NOMO-1 treated with DMSO at 0.1 percent for 48 hours (cell line): ENCODE data around the gene SUSD6.
A peak's percentile ranks its signal among the peaks of the same experiment; 100 is the strongest.

Experiments used
- DNase-seq: peaks from one replicate; lab custom pipeline; 2025; ENCODE audit not compliant: unreplicated experiment; lab: John Stamatoyannopoulos, UW

The SUSD6 gene

DNA sequence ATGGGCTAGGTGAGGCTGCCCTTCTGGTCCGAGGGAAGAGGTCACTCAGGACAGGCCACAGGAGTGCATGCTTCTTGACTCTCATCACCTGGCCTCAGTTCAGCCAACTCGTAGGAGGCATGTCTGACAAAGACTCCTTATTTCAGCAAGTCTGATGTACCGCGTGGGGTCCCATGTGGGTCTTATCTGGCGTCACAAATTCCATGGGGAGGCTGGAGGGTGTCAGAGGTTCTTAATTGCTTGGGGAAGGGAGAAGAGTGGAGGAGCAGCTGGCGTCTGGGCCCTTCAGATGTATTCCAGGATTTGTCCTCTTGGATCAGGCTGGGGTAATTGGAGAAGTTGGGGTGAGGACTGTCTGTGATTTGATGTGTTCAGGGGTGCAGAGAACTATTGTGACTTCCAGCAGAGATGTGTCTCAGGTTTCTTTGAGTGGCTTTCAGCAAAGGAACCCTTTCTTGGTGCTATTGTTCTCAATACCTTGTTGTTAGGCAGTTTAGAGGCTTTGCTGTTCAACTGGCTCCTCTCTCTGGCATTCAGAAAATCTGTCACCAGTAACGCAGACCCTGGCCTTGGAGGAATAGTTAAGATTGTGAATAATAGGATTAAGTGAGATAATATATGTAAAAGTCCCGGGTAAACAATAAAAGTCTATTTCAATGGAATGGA lies 60.1 kb downstream of the SUSD6 start:
- no peak for DNase-seq

DNA sequence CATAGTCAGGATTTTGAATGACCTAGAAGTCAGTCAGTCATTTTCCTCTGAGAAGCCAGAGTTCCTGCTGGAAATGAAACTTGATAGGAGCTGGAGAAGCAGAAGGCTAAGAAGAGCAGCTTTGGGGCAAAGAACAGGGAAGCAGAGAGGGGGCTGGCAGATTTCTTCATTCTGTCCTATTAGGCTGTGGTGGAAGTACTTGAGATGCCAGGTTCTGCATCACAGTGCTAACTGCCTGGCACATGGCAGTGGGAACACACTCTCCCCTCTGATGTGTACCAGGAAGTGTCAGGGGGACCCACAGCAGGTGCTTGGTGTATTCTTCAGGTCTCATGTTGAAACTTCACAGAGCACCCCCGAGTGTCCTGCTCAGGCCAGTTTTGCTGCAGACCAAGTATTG lies 61.0 kb downstream of the SUSD6 start:
- DNase-seq = no peak

DNA sequence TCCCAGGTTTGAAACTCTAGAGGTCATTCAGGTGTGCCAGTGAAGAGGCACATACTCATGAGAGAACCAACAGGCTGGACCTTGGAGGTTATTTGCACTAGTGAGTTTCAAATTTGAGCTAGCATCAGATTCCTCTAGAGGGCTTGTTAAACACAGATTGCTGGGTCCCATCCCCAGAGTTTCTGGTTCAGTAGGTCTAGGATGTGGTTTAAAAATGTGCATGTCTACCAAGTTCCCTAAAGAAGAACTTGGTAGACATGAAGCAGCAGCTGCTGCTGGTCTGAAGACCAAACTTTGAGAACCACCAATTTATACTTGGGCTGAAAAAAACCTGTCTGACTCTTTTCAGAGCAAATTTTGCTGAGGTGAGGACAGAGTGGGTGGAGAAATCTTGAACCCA lies 61.7 kb downstream of the SUSD6 start:
- no peak for DNase-seq

DNA sequence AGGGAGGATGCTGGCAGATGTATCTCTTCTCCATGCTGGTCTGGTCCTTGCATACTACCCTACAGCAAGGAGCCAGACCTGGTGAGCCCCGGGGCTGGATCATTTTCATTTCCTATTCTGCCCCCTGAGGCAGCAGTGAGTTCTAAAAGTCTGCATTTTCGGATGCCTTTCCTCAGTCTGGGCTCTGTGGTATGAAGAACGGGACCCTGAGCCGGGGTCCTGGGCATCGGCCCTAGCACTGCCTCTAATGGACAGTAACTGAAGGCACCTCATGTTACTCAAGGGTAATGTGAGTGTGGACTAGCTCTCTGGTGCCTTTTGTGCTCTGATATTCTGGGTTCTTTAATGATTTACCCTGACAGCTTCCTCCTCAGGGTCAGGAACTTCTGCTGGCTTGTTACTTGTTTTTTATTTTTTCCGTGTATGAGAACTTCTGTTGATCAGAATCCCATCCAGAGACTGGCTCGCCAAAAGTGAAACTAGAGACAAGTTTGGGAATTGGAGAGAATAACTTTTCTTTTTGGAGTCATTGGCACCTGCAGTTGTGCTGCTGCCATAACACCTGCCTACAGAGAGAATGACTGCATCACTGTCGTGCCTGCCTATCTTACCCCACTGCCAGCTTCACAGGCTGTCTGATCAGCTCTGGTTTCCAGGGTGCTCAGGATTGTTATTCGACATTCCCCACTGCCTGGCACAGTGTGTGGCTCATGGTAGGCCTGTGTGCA lies 62.3 kb downstream of the SUSD6 start:
- no peak for DNase-seq

DNA sequence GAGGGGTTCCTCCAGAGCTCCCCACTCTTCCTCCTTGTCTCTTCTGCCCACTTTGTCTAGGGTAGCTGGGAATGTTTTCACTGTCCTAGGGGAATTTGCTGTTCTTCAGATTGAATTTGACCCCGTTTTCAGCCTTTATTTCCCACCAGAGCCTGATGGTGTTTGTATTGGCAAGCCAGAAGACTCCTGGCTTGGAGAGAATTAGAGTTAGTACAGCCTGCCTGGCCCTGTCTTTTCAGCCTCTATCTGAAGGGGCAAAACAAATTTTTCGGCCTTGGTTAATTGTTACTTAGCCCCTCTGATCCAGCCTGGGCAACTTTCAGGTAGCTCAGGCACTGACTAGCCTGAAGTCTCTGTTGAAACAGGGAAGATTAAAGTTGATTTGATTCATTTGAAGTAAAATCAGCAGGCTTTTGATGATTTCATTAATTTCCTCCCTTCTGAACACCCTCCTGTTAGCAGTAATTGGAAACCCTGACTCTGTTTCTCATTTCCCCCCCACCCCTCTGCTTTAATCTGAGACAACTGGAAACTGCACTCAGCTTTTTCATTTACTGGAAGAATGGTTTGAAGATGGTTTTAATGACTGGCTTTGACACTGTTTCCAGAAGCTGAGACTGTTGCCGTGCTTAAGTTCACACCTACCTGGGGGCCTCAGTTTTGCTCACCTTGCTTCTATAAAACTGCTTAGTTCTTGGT lies 63.3 kb downstream of the SUSD6 start:
- DNase-seq = no peak

DNA sequence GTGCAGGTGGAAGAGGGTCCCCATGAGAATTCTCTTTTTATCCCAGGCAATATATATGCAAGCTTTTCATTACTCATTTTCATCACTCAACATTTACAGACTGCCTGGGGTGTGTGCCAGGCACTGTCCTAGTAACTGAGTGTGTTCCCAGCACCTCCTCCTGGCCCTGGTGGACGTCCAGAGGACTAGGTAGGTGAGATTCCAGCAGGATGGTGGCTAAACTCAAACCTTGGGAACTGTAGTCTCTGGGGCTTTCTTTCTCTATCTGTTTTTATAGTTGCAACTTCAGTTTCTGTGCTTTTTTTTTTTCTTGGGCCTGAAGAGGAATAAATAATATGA lies 63.8 kb downstream of the SUSD6 start:
- no peak for DNase-seq

DNA sequence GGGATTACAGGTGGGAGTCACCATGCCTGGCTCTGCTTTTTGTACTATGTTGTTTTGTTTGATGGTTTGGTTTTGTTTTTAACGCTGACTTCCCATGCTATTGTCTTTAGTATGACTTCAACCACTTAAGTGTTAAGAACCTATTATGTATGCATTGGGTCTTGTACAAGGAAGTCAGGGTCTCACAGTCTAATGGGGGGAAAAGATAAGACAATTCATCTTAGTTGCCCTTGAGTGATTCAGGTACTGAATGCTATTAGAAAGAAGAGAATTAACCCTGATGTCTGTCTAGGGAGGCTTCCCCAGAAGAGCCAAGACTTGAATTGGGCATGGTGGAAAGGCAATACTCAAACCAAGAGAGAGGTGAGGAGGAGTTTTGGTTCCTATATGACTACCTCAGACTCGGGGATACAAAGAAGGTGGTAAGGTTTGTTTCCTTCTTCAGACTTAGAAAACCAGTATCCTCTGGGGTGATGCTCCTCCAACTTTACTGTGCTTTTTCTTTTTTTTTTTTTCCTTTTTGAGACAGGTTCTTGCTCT lies 64.6 kb downstream of the SUSD6 start:
- DNase-seq = no peak

DNA sequence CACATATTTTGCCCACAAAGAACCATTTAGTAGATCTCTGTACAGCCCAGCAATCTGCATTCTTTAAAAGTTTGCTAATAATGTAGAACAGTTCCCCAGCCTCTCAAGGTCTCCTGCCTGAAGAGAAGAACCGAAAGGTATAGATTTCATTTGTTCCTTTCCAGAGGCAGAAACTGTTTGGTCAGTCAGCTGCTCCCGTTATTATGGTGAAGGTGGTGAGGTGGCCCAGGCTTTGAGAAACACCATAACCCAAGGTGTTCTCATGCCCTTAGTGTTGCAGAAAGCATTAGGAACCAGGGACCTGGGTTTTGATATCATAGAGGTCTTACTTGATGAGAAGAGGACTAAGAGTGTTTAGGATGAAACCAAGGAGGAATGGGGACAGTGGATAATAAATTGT lies 65.3 kb downstream of the SUSD6 start:
- no peak for DNase-seq

DNA sequence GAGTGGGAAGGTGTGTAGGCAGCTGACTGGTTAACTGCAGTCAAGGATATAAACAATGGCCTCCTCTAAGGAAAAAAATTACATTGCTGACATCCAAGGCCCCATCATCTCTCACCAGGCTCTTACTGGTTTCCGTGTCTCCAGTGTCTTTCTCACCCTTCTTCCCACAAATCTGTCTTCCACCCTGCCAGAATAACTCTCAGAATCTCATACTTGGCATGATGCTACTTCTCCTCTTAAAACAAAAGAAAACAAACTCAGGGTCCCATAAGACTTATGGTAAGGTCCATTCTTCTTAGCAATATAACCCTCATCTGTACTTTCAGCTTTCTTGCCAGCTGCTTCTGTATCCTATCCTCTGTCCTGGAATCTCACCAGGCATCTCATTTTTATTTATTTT lies 68.9 kb downstream of the SUSD6 start:
- no peak for DNase-seq

DNA sequence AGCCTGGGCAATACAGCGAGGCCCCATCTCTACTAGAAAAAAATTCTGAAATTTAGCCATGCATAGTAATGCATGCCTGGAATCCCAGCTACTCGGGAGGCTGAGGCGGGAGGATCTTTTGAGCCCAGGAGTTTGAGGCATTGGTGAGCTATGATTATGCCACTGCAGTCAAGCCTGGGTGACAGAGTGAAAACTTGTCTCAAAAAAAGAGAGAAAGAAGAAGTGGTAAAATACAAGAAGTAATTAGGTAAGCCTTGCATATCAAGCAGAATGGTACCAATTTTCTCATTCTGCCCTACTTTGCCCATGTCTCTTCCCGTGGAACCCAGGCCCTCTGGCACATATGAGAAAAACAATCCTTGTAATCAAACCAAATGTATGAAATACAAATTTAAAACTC lies 70.7 kb downstream of the SUSD6 start:
- DNase-seq = peak; percentile 59

DNA sequence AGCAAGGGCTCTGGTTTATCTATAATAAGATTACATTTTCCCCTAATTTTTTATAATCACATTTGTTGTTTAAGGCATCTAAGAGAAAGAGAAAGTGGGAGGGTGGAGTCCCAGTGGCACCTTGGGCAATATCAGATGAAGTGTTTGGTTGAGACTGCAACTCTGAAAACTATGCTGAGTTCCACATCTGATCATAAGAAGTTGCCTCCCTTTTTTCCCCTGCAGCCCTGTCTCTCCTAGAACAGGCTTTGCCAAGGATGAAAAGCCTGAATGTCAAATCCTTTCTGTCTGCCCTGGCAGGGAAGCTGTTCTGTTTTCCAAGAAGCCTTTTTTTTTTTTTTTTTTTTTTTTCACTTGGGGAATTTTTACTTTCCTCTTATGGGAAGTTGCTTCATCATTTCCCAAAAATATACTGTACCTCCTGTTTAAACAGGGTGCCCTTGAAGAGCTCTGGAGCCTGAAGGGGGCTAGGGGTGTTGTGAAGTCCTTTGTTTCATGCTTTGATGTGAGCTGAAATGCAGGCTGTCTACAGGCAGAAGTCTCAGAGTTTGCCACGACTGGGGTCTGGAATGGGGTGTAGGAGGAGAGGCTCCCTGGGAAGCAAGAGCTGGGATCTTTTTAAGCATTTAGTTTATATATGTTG lies 71.3 kb downstream of the SUSD6 start:
- DNase-seq = peak; percentile 38

DNA sequence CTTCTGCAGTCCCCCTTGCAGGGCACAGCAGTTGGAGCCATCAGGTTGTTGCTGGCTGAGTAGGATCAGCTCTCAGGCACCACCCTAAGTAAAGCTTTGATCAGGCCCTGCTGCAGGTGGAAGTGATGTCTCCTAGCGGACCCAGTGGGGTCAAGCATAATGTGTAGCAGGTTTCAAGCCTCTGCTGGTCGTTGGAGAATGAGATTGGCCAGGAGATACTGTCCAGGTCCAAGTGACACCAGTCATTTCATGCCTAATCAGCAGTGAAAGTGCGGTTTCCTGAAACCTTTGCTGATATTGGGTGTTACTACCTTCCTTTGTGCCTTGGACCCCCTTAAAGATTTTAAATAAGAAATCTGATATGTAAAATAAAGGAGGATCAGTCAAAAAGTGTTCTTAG lies 72.6 kb downstream of the SUSD6 start:
- no peak for DNase-seq

DNA sequence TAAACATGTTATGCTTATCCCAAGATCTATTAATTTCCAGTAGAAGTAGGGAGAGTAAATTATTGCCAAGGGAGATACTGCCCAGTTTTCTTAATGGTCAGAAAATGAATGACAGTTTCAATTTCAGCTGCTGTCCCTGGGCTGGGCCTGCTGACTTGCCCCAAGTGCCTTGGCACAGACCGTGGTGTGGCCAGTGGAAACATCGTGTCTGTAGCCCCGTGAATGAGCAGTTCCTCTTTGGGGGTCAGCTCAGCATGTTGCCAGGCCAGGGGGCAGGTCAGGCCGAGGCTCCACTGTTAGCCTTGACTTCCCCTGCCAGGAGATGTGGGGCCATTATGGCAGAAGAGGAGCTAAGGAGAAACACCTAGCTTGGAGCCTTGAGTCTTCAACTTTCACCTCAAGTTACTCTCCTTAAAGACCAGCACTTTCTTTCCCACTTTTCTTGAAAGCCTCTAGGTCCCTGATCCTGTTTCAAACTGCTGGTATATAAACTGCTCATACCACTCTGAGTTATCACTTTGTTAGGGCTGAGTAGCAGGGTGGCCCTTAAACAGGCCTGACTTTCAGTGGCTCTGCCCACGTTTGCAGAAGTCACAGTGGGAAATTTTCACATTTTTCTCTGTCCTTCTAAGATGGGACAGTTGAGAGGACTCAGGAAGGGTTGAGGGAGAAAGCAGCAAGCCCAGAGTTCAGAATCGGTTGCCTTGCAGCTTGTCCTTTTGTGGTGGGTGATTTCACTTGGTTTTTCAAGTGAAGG lies 73.2 kb downstream of the SUSD6 start:
- DNase-seq = no peak

DNA sequence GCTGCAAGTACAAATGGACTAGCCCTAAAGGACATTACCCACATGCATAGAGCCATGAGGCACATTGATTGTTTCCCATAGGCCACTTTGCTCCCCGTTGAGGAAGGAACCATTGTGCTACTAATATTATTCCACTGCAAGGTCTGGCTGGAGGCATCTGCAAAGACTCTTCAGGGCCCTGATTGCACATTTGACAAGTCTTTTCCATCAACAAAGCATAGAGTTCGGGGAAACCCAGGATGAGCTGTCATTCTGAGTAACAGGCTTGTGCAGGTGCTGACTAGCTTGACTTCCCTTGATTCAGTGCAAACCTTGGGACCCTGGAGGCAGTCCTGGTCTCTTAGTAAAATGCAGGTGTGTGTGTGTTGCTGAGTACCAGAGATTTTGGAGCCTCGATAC lies 73.8 kb downstream of the SUSD6 start:
- no peak for DNase-seq

DNA sequence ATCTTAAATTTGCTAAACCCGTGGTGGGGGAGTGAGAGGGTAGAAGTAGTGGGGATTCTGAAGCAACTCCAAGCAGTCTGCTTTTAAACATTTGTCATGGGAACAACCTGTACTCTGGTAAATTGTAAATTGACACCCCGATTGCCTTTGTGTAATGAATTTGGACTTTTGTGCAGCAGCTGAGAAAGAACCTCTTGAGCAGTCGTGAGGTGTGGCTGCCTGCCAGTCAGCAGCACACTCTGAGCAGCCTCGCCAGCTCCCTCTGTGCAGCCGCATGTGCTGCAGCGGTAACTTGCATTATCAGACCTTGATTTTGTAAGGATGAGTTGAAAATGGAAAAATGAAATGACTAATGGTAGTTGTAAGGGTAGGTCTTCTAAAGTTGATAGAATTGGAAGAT lies 74.3 kb downstream of the SUSD6 start:
- DNase-seq = no peak

DNA sequence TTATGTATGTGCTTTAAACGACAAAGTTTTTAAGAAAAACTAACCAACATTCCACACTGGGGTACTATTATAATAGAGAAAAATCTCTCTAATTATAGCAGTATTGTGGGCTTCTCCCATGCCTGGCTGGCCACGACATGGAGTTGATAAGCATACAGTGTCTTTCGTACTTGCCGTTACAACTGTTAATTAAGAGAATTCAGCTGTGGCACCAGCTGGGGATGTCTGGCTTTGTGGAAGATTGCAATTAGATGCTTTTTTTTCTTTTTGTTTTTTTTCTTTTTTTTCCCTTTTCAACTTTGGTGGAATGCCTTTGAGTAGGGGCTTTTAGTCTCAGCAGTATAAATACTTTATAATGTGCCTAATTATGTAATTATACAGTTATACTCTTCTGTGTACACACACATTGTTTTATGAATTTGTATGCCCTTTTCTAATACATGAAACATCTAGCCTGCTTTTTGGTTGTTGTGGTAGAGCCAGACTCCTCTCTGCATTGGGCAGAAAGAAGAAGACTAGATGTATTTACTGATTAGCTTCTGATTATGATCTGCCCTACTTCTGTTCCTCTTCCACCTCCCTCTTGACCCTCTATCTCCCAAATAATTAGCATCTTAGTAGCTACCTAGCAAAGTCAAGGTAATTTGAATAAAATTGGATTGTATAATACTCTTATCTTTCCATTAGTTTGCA lies 76.4 kb downstream of the SUSD6 start:
- DNase-seq = no peak

DNA sequence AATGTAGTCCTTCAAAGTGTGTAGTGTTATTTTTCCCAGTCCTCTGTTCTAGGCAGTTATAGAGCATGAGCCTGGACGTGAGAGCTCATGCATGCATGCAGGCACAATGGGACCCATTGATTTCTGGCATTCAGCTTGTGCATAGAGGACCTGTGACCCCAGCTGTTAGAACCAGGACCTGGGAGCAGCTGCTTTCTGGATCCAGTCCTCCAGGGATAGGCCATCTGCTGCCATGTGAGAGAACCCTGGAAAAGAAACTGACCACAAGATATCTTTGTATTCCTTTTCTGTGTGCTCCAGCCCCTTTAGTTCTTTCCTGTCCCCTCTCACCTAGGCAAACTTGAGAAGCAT lies 76.9 kb downstream of the SUSD6 start:
- DNase-seq = no peak

DNA sequence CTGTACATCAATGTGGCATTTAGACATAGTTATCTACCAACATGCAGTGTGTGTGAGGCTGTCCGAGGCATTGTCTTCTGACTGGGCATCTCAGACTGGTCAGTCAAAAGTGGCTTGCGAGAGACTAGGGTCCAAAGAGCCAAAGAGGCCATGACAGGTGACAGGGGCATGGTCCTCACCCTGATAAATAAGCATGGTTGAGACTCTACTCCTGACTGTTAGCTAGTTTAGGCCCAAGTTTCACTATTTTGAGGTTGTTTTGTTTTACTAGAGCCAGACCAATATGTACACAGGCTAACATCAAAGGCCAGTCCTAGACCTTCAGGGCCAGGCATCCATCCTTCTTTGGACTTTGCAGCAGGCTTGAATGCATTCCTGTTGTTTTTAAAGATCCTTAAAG lies 78.6 kb downstream of the SUSD6 start:
- no peak for DNase-seq

DNA sequence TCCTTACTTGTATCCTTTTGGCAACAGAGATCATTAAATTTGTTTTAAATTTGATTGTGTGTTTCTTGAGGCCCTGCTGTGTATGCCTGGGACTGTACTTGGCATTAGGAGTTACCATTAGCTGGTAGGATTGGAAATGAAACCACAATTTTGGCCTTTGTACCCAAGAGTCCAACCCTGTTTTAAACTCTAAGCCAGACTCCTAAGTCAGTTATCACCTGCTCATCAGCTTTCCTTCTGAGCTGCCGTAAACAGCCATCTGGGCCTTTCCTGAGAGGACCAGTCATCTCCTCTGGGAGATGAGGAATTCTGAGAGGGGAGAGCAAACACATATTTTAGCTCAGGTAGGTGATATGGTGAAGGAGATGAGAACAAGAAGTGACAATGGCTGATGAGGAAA lies 81.2 kb downstream of the SUSD6 start:
- no peak for DNase-seq

DNA sequence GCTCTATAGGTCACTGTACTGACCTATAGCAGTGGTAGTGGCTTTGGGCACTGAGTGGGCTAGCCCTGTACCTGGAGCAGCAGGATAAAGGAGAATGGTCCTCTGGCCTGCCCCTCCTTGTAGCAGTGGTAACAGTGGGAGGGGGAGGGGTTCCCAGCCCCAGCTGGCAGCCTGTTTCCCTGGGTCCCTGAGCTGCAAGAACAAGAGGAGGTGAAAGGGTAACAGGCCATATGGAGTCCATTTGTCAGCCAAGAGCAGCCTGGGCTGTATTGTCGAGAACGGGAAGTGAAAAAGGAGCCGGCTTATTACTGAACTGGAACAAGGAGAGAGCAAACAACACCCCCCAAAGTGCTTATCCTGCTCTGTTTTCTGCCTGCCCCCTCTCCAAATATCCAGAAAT lies 81.7 kb downstream of the SUSD6 start:
- DNase-seq = peak; percentile 83
